B cell (primary cell): ENCODE results near the gene SOX18.

Experiments used
- EZH2 ChIP-seq: IDR thresholded peaks from 2 replicates; pipeline ENCODE4 v1.6.1; 2012; ENCODE audit warnings: borderline replicate concordance, low read depth, mild to moderate bottlenecking, moderate library complexity, low read length; ENCODE audit not compliant: insufficient read depth, poor library complexity, severe bottlenecking
- TF ChIP-seq, protein P1 (sequence below): fragments of 200-600 bp; IDR thresholded peaks from one replicate; pipeline ENCODE4 v1.8.0; 2022; ENCODE audit warnings: antibody characterized with exemption, mild to moderate bottlenecking

DNA sequence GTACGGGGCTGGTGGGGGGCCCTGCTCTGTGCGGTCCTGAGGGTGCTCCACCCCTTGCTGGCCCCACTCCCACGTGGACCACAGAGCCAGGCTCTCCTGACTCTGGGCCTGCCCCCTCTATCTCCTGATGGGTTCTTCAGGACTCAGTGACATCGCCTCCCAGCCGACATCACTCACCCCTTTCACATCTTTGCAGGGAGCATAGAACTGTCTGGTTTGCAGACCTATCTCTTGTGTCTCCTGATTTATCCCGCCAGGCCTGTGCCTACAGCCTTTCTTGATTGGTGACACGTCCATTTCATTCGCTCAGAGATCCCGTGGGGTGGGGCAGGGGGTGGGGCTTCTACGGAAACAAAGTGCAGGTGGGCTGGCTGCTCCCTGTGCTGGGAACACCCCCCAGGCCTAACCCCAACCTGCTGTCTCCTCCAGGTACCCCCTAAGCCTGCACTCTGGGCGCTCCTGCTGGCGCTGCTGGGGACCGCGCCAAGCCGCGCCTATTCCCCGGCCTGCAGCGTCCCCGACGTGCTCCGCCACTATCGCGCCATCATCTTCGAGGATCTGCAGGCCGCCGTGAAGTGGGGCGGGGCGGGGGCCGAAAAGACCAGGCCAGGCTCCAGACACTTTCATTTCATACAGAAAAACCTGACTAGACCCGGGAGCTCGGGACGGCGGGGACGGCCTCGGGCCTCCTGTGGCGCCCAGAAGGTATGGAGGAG is 11.8 kb downstream of the SOX18 start:
- TF ChIP-seq, protein P1, sequence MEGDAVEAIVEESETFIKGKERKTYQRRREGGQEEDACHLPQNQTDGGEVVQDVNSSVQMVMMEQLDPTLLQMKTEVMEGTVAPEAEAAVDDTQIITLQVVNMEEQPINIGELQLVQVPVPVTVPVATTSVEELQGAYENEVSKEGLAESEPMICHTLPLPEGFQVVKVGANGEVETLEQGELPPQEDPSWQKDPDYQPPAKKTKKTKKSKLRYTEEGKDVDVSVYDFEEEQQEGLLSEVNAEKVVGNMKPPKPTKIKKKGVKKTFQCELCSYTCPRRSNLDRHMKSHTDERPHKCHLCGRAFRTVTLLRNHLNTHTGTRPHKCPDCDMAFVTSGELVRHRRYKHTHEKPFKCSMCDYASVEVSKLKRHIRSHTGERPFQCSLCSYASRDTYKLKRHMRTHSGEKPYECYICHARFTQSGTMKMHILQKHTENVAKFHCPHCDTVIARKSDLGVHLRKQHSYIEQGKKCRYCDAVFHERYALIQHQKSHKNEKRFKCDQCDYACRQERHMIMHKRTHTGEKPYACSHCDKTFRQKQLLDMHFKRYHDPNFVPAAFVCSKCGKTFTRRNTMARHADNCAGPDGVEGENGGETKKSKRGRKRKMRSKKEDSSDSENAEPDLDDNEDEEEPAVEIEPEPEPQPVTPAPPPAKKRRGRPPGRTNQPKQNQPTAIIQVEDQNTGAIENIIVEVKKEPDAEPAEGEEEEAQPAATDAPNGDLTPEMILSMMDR, result no peak
- TF ChIP-seq EZH2, result no peak
